NB4 (cell line): ENCODE results near the gene PDILT.

ENCODE experiments used
- CTCF ChIP-seq: IDR thresholded peaks from one replicate; pipeline ENCODE4 v1.5.1; 2012; ENCODE audit warnings: low read depth, low read length
- POLR2A ChIP-seq: IDR thresholded peaks from 2 replicates; pipeline ENCODE4 v1.6.1; 2011; ENCODE audit warnings: mild to moderate bottlenecking; ENCODE audit not compliant: insufficient read length; ENCODE audit errors: extremely low read depth

DNA sequence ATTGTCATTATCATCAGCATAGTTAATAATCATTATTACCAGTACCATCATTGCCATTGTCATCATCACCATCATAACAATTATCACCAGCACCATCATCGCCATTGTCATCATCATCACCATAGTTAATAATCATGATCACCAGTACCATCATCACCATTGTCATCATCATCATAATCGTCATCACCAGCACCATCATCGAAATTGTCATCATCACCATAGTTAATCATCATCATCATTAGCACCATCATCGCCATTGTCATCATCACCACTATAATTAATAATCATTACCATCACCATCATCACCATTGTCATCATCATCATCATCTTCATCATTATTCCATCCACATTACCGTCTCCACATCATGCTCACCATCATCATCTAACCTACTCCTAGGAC, 13.5 kb downstream of the PDILT start:
- no peak for TF ChIP-seq CTCF
- no peak for TF ChIP-seq POLR2A
